Fibroblast of peridontal ligament (primary cell): Measurements from ENCODE around the gene APOF.
A peak's percentile ranks its signal among the peaks of the same experiment; 100 is the strongest.
"Not testable (repeated sequence)": the region's sequence is repeated elsewhere in the genome, so short reads cannot be mapped to it uniquely, and the experiment has no call there.

Experiments
- DNase-seq: peaks from one replicate; pipeline ENCODE4 v3.0.0-alpha.2; 2010; ENCODE audit errors: extremely low read depth

The APOF gene

GRCh38 chr12:56373515-56373914 is 10.9 kb upstream of the APOF start:
- DNase-seq = no peak

- DNase-seq = no peak
Observed at GRCh38 chr12:56366948-56367347, 4.3 kb upstream of the APOF start.

- no peak for DNase-seq
Observed at GRCh38 chr12:56361487-56362129, 1.0 kb downstream of the APOF start.

GRCh38 chr12:56359851-56360767 is 2.5 kb downstream of the APOF start, which contains the start of gene STAT2:
STAT2 (minus strand) TSS chr12:56360107; CDS start chr12:56356571, 3,536 bp downstream.
- DNase-seq = peak; percentile 100

- peak; percentile 94 for DNase-seq
Observed at GRCh38 chr12:56358836-56359532, 3.7 kb downstream of the APOF start.

- DNase-seq = no peak
Observed at GRCh38 chr12:56351325-56351724, 11.3 kb downstream of the APOF start.

- no peak for DNase-seq
Observed at GRCh38 chr12:56350662-56351061, 12.0 kb downstream of the APOF start.

- no peak for DNase-seq
Observed at GRCh38 chr12:56348776-56349175, 13.9 kb downstream of the APOF start.

- DNase-seq = not testable (repeated sequence)
Observed at GRCh38 chr12:56347255-56347654, 15.4 kb downstream of the APOF start.

GRCh38 chr12:56346675-56347074 is 16.0 kb downstream of the APOF start:
- no peak for DNase-seq

- DNase-seq = not testable (repeated sequence)
Observed at GRCh38 chr12:56342290-56342689, 20.4 kb downstream of the APOF start.

- no peak for DNase-seq
Observed at GRCh38 chr12:56341616-56342015, 21.0 kb downstream of the APOF start.

- DNase-seq = no peak
Observed at GRCh38 chr12:56339158-56339422, 23.6 kb downstream of the APOF start.

GRCh38 chr12:56338308-56339157 is 24.1 kb downstream of the APOF start, which contains the start of gene IL23A:
IL23A (plus strand) TSS chr12:56338884; CDS start chr12:56339045, 161 bp downstream.
- no peak for DNase-seq

- DNase-seq = no peak
Observed at GRCh38 chr12:56337753-56338251, 24.9 kb downstream of the APOF start.

GRCh38 chr12:56336361-56337167 is 26.1 kb downstream of the APOF start:
- no peak for DNase-seq

- not testable (repeated sequence) for DNase-seq
Observed at GRCh38 chr12:56335527-56335926, 27.1 kb downstream of the APOF start.

GRCh38 chr12:56334490-56334793 is 28.2 kb downstream of the APOF start:
- no peak for DNase-seq

GRCh38 chr12:56333679-56334489 is 28.8 kb downstream of the APOF start, which contains the start of gene PAN2:
PAN2 (minus strand) TSS chr12:56334000; CDS start chr12:56333094, 906 bp downstream.
- DNase-seq = peak; percentile 98
